Measurements from ENCODE around the gene ADAMTS2.
A peak's percentile ranks its signal among the peaks of the same experiment; 100 is the strongest.

The ADAMTS2 gene

DNA sequence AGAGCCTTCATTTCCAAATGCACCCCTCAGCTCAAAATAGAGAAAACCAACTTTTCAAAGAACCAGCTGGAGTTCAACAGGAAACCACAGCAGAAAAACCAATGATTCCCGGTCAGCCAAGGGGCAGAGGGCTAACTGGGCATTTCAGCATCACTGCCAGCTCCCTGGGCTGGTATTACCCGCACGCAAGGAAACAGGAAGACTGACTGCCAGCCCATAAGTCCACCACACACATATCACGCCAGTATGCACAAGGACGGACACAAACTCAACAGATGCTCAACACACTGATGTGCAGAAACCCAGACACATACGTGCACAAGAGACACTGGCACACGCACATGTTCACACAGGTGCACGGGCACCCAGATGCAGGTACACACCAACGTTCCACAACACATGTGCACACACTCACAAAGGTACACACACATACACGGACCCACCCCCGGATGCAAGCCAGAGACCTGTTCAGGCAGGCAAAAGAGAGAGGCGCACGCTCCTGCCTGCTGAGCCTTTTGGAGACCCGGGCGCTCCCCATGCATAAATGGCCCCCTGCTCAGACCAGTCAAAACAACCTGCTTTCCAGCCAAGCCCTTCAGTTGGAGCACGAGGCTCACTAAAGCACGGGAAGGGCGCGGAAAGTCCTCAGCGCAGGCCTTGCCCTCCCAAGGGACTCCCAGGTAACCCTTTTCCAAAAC lies 2.1 kb downstream of the ADAMTS2 start:
- no peak for DNase-seq

DNA sequence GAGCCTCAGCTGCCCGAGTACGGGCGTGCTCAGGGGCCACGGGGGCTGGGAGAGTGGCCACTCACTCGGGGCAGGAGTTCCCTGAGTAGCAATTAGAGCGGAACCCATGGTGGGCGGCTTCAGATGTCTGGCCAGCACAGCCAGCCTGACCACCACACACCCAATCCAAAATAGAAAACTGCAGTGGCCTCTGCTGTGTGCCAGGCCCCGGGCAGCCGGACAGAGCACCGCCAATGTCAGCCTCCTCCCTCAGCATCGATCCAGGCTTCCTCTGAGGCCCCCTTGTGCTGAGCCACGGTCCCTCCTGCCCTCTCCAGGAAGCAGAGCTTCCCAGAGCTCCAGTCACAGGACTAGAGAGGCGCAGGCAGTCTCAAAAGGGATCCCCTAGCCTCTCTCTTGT lies 2.7 kb downstream of the ADAMTS2 start:
- DNase-seq: peak; percentile 79

DNA sequence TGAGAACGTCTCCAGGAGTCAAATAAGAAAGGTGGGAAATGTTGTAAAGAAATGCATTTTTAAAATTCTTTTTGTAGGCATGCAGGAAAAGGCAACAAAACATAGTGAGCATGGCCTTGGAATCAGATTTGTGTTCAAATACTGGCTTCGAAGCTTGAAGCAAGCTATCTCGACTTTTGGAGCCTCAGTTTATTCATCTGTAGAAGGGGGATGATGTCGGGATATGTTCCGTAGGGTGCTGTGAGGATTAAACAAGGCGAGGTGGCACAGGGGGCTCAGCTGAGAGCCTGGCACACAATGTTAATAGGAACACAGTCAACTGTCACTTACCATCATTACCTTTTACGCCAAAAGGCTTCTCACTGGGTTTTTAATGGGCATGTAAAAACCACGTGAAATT lies 4.8 kb downstream of the ADAMTS2 start:
- DNase-seq: no peak

DNA sequence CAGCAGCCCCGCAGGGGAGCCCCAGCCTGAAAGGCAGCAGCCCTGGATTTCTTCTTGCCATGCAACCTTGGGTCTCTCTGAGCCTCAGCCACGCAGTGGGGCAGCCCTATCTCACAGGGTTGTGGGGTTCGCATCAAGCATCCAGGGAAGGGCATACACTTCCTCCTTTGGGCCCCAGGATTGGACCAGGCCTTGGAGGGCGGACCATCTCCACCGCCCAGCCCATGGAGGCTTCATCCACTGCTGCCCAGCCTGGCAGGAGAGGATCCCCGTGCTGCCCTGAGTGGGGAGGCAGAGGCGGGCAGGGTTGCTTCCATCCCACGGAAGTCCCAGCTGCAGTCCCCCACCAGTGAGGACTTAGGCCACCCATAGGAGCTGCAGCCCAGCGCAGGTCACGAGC lies 5.3 kb downstream of the ADAMTS2 start:
- no peak for DNase-seq

DNA sequence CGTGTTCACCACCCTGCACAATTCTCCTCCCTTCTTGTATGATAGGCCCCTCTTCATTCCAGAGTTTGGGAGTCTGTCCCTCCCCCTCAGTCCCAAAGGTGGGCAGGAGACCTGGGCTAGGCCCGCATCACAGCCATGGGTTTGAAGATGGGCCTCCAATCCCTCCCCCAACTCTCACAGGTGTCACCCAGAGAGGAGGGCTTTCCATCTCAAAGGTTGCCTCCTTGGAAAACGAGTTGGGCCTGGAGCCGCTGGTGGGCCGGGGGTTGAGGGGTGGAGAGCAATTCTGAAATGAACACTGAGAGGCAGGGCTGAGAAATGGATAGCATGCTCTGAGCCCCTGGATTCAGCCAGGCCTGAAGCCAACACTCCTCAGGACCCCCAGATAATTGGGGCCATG lies 6.2 kb downstream of the ADAMTS2 start:
- DNase-seq: no peak

DNA sequence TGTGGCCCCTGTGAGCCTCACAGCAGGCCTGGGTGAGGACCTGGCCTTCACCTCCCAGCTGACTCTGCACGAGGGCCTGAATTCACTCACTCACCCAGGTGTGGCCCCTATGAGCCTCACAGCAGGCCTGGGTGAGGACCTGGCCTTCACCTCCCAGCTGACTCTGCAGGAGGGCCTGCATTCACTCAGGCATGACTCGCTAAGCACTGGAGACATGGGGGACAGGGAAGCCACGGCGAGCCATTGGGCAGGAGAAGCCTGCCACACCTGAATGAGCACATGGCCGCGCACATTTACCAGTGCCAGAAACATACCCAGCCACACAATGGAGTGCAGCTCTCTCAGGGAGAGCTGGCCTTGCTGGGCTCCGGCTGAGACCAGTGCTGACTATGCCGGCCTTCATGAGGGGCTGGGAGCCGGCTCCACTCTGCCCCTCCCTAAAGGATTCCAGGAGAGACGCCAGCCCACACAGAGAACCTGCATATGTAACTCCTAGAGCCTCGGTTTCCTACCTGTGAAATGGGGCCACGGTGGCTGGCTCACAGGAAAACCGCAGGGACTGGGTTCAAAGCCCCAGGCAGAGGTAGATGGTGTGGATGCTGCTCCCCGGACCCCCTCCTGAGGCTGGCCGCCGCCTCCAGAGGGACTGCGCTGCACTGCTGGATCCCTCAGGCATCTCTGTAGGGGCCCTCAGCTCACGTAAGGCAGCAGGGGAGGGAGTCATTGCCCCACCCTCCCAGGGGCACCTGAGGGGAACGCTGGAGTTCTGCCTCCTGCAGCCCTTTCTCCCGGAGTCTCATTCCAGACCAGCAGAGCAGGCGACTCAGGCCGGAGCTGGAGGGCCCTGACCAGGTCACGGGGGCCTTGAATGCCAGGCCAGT lies 7.2 kb downstream of the ADAMTS2 start:
- DNase-seq: no peak

DNA sequence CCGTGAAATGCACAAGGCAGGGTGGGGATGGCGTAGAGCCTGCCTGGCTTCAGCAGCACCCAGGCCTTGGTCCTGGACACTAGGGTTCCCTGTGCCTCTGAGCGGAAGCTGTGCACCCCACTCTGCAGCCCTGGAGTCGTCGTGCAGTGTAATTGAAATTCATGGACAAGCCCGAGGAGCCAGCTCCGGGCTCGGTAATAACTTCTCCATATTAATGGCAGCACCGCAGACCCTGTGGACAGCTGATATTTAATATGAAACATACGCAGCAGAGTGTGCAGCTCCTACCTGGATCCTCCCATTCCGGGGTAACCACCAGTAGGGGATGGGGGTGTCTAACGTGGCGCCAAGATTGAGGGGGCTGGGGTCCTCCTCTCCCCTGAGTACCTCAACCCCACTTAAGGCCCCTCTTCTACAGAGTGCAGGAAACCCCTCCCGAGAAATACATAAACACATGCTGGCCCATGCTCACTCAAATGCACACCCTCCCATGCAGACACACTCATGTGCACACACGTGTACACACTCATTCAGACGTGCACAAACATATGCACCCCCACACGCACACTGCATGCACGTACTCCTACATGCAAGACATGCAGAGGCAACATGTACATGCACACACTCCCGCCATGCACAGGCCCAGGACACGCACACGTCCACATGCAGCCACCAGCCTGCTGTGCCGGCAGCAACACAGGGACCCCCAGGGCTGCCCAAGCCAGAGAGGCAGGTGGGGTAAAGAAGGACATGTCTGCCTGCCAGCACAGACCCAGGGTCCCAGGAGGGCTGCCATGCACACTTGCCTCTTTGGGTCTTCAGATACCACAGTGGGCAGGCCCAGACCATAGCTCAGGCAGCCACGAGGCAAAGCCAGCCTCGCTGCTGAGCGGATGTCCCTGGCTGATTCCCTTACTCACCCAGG lies 8.1 kb downstream of the ADAMTS2 start:
- DNase-seq: no peak

DNA sequence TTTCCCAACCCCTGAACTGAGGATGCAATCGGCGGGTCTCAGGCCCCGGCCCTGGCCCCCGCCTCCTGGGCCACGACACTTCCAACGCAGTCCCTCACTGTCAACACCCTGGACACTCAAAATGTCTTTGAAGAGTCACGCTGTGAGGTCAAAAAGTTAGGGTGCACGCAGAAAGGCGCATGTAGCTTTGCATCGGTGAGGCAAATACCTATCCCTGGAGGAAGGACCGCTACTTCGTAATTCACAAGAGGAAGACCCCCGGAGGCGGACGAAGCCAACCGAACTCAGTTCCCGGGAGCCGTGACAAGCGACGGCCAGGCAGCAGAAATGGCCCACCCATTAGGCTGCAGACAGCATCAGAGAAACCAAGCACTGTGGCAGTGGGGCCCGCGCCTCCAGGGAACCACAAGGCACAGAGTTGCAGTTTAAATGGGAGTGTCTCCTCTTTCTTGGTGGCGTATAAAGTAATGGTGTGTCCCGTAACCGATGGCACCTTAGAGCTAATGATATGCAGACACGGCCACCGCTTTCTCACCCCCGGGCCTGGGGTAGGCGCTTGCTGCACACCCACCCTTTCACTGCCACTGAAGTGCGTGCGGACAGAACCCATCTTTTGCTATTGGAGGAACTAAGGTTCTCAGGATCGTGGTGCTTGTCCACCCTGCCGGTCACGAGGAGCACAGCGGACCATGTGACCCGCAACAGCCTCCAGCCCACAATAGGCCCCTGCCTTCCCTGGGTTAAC lies 9.0 kb downstream of the ADAMTS2 start:
- no peak for DNase-seq

DNA sequence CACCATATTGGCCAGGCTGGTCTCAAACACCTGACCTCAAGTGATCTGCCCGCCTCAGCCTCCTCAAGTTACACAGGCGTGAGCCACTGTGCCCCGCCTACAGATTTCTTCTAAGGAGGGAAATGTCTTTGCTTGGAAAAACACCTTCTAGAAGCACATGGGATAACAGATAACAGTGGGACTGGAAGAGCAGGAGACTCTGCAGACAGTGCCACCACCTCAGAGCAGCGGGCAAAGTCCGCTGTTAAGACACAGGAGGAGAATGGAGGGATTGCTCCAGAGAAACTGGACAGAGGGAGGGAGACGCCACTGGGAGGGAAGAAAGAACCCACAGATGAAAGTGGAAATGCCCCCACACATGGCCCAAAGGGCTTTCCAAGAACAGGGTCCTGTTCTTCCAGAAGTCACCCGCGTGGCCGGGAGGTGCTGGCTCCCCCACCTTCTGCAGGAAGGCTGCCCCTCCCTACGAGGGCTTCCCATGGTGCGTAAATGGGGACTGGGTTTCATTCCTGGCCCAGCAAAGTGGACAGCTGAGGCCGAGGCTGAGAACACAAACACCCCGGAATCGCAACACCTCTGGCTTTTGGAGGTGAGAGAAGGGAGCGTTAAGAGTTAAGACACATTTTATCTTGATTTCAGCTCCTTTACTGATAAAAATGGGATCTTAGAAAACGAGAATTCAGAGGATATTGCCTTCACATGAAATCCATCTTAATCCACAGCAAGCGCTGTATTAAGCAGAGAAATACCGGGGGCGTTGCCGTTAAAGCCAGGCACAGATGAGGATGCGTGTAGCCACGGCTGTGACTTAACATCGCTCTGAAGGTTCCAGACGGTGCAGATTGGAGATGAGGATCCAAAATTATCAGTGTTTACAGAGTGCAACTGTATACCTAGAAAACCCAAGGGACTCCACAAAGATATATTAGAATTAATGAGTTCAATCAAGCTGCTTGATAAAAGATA lies 11.2 kb downstream of the ADAMTS2 start:
- DNase-seq: no peak

DNA sequence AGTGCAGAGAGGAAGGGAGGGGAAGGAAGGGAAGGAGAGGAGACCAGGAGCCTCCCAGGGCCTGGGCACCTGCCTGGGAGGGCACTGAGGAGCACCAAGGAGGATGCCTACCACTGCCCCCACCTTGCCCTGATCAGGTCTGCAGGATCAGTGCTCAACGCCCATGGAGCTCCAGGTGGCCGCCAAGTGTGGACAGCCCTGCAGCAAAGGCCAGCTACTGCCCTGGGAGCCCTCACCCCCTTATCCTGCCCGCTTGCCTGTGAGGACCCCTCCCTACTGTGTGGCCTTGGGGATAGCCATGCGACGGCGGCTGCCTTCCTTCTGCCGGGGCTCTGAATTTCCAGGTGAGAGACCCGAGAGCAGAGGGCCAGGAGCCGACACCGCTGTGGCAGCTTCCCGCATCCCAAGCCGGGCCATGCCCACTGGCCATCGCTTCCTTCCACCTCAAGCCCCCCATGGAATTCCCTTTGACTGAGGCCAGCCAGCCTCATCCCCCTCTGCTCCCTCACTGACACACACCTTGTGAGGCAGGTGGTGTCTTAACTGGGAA lies 12.4 kb downstream of the ADAMTS2 start:
- no peak for DNase-seq

DNA sequence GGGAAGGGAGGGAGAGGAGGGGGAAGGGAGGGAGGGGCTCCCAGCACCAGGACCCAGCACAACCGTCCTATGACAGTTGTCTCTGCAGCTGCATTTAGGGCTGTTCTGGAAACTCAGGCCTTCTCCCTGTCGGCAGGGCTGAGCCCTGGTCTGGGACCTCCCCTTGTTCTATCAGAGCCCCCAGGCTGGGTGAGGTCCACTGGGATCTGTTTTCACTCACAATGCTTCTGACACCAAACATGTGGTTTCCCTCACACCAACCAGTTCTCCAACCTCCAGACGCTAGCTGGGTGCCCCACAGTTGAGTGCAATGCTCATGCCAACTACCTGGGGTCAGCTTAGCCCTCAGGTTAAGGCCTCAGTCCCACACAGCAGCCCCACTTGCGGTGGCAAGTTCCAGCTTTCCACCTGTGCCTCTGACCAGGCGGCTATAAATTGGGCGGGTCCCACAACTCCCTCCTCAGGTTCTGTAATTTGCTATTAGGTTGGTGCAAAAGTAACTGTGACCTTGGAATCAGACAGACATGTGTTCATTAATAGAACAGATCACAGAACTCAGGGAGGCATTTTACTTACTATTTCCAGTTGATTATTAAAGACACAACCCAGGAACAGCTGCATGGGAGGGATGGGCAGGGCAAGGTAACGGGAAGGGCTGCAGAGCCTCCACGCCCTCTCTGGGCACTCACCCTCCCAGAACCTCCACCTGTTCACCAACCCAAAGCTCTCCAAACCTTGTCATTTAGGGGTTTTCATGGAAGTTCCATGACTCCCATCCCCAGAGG lies 13.5 kb downstream of the ADAMTS2 start:
- DNase-seq: no peak

DNA sequence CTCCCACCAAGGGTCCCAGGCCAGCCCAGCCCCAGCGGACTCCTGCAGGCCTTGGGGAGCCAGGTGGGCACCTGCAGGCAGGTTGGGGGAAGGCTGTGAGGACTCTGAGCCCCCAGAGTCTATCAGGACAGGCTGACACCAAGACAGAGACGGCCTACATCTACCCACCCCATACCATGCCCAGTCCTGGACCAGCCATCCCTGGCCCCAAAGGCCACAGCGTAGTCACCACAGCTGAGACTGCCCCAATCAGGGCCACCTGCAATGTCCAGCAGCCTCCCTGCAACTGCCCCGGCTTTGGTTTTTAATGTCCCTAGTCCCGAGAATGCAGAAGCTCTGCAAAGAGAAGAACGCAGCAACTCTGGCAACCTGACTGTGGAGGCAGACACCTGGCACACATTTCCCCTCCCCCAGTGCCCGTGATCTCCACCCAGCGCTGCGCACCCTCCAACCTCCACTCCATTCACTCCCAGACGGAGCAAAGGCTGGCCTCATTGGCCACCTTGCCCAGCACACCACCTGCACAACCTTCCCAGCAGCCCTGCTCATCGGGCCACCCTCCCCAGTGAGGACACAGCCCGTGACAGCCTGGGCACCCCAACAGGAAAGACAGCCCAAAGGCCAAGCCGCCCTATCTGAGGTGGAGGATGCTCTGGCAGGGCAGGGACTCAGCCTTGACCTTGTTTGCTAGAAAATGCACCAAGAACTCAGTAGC lies 14.9 kb downstream of the ADAMTS2 start:
- DNase-seq: no peak

DNA sequence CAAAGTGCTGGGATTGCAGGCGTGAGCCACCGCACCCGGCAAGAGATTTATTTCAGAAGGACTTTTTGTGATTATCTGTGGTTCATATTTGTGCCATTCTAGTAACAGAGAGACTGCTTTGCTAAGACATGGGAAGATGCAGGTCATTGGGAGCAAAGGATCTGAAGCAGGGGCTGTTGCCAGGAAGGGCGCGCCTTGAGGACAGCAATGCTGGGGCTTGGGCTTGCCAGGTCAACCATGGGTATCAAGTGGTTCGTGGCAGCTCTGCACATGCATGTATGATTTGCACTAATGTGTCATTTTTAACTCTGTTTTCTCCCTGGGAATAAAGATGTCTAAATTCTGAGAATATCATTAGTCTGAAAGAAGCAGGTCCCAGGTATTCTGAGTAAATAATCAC lies 17.0 kb downstream of the ADAMTS2 start:
- no peak for DNase-seq

DNA sequence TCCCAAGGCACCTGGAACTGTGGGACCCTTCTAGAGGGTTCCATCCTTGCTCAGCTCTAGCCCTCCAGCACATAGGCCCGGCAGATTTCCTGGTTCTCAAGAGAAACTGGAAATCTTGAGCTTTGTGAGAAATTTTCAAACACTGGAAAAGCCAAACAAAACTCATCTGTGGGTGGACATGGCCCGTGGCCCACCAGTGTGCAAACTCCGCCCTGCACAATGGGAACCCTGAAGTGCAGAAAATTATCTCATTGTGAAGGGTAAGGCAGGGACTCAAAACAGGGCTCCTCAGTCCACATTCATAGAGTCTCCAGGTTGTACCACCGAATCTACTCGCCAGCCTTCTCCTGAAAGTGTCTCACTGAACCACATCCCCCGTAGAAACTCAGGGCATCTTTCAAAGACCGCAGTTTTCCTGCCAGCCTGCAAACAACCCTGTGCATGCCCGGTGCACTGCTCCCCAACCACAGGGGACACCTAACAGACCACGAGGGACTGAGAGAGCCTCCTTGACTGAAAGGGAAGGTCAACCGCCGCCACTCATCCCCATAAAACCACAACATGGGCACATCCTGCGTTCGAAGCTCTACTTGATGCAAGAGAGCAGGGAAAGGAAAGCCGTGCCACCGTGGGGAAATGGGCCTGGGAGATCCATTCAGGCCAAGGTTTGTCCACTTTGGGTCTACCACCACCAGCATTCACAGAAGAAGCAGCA lies 18.1 kb downstream of the ADAMTS2 start:
- no peak for DNase-seq

DNA sequence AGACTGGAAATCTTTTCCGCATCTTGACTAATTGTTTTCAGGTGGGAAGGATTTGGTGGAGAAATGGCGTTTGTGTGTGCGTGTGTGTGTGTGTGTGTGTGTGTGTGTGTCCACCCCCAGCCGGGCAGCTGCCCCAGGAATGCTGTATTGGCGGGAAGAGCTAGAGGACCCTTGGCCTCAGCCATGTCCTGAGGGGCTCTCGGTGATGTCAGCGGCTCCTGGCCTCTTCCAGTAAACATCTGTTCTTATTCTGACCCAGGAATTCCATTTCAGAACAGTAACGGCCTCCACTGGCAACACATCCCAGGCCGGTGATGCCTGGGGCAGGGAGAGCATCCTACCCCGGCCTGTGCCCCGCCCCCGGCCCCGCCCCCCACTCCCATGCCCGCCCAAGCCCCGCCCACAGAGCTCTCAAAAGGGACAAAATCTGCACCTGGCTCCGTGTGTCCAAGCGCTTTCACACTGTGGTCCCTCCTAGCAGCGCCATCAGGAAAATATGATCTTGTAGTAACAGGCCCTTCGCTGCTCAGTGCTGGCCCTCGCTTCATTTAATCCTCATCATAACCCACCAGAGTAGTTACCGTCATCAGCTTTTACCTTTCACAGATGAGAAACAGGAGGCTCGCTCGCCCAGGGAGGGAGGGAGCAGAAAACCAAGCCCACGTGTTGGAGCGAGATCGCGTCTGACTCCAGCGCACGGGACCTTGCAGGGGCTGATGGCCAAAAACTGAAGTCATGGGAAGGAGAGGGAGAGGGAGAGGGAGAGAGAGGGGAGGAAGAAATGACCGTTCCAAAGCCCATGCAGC lies 18.9 kb downstream of the ADAMTS2 start:
- DNase-seq: no peak

DNA sequence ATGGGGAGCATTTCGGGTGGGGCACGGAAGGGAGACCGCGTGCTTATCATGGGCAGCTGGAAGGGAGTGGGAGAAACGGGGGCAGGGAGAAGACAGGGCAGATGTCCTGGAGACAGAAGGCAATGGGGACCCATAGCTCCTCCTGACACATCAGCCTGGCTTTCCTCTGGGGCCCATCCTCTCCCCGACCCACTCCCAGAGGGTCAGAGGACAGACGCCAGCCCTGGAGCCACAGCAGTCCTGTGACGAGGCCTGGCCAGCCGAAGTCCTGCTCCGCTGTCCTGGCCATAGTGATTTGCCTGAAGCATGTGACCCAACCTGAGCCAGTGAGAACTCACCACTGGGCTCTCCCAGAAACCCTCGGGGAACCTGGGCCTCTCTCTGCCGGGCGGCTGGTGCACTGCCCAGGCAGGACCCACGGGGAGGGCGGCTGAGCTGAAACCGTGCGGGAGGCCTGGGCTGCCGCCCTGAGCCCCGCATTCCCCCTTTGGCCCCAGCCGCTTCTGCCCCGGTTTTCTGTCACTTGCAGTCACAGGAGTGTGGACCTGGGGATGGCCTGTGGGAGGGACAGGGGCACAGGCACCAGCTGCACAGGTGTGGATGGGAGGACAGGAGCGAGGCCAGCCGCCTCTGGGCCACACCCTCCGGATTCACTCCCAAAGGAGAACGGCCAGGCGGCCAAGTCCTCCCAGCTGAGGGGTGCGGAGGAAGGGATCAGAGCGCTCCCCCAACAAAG lies 19.8 kb downstream of the ADAMTS2 start:
- no peak for DNase-seq

DNA sequence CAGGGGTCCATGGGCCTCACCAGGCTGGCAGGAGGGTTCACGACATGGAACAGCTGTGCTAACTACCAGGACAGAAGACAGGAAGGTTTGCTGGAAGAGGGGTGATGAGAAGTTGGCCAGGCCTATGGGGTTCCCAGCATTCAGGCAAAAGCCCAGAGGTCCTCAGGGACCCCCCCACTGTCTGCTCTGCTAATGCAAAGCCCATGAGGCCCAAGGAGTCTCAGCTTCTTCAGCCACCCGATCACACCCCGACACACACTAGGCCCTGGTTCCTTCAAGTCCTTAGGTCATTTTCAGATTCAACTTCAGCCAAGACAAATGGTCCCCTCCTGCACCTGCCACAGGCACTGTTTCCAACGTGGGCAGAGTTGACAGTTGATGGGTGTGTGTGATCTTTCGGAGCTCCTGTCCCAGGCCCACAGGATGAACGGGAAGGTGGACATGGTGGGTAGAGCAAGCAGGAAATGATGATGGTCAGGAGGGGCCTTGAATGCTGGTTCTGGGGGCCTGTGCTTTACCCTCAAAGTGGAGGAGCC lies 20.4 kb downstream of the ADAMTS2 start:
- no peak for DNase-seq
